Activated CD4-positive, alpha-beta T cell treated with anti-CD3 and anti-CD28 coated beads, Interleukin-2, amount 10 ng/mL, durations not matched to agents 24 days and 14 days (primary cell): Measurements from ENCODE around the gene ETS1. TPM values are rescaled to one million over a fixed set of nuclear protein-coding genes. Genes with fewer than 3 reads are reported as not detected.
A peak's percentile ranks its signal among the peaks of the same experiment; 100 is the strongest.

Experiments
- DNase-seq: peaks from one replicate; pipeline ENCODE4 v3.0.0; 2022
- H3K27ac Mint-ChIP-seq: one replicate; pipeline ENCODE4 v1.8.0; 2022; ENCODE audit warnings: mild to moderate bottlenecking, mixed read lengths
- H3K27me3 Mint-ChIP-seq: one replicate; pipeline ENCODE4 v1.8.0; 2022; ENCODE audit warnings: mixed read lengths
- H3K36me3 Mint-ChIP-seq: one replicate; pipeline ENCODE4 v1.8.0; 2022; ENCODE audit warnings: low read depth, mild to moderate bottlenecking, mixed read lengths
- H3K4me1 Mint-ChIP-seq: one replicate; pipeline ENCODE4 v1.8.0; 2021; ENCODE audit warnings: mixed read lengths
- H3K4me3 Mint-ChIP-seq: one replicate; pipeline ENCODE4 v1.8.0; 2022; ENCODE audit warnings: mild to moderate bottlenecking, moderate library complexity, mixed read lengths
- H3K9me3 Mint-ChIP-seq: one replicate; pipeline ENCODE4 v1.8.0; 2021; ENCODE audit warnings: mixed read lengths
- intact Hi-C: fragments of 100-400 bp; cut with micrococcal nuclease; formaldehyde crosslinking; loops from one replicate; pipeline ENCODE4 v1.15.1; 2023
- total RNA-seq: library from RNA; stranded (reverse); gene quantifications from 2 replicates; pipeline ENCODE4 v1.2.3, GENCODE V29; 2022

Gene ETS1
- total RNA-seq, 1 donor from 2014 or later, result 454 TPM

DNA sequence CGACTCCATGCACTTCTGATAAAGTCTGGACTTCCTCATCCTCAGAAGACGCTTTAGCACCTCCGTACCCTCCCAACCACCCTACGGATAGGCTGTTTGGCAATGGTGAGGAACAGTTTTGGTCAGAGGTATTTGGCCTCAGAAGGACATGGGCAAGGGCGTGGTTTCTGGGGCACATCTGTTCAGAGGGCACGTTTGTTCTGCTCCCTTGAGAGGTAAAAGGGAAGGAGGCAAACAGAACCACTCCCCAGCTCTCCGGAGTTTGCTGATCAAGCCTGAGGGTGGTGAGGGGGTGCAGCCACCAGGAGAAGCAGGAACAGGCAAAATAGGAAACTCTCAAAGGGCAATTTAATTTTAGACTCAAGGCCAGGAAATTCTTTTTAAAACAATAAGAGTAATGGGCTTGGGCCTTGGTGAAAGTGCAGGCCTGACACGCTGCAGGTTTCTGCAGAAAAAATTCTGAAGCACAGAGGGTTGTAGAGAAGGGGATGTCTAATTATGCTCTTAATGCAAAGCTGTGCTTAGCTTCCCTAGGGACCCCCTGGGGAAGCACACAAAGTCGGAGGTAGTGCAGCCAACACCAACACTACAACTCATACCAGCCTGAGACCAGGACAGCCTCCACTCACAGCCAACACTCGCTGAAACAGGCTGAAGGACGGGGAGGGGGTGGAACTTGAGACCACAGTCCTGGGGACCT is 23.3 kb downstream of the ETS1 start:
- no peaks in the 10 kb centered on the region for H3K27me3 Mint-ChIP-seq
- DNase-seq, result no peak
- no peak overlapping the region for H3K27ac Mint-ChIP-seq
- H3K36me3 Mint-ChIP-seq, result no peaks in the 10 kb centered on the region
- H3K9me3 Mint-ChIP-seq, result peaks cover 4% of the 10 kb centered on the region
- H3K4me3 Mint-ChIP-seq, result no peak overlapping the region
- intact Hi-C loops, result no loop called here
- H3K4me1 Mint-ChIP-seq, result peaks cover 17% of the 10 kb centered on the region

DNA sequence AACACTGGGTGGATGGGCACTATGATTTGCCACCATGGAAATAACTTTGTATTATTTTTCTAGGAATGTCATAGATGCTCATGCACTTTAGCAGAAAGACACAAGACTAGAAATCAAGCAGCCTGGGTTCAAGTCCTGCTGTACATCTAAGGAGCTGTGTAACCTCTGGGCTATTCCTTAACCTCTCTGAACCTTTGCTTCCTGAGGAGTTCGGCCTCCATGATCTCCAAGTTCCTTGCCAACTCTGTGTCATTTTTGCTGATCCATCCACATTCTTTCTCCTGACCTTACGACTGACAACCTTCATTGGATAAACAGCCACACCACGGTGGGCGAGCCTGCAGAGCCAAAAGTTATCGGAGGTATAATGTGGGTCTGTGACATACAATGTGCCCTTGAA is 24.1 kb downstream of the ETS1 start:
- no peak overlapping the region for H3K4me3 Mint-ChIP-seq
- H3K27ac Mint-ChIP-seq, result no peak overlapping the region
- DNase-seq, result no peak
- H3K27me3 Mint-ChIP-seq, result no peaks in the 10 kb centered on the region
- intact Hi-C loops, result no loop called here
- peaks cover 11% of the 10 kb centered on the region for H3K4me1 Mint-ChIP-seq
- H3K9me3 Mint-ChIP-seq, result peaks cover 4% of the 10 kb centered on the region
- H3K36me3 Mint-ChIP-seq, result no peaks in the 10 kb centered on the region

DNA sequence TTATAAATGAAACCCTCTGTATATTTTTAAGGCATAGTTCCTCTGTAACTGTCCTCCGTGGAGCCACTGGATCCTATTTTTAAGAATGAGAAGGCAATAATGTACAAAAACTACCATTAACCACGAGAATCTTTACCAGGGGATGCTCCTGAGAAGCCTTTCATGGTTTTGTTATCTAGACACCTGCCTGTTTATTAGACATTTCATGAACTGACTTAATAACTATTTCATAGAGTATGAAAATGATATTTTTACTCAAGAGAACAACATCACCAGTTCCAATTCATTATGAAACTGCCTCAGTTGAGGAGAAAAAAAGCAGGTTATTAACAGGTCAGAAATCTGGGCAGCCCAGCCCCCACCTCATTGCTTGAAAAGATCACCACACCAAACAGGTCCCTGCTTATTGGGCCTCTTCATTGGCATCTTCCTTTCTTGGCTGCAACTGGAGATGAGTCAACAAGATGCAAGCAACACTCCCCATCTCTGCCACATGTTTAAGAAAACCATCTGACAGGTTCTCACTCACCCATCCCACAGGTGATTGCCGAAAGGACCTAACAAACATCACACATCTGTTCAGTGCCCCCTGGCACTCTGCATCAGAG is 27.8 kb downstream of the ETS1 start:
- no peak overlapping the region for H3K27ac Mint-ChIP-seq
- no peak for DNase-seq
- H3K27me3 Mint-ChIP-seq, result no peaks in the 10 kb centered on the region
- H3K4me3 Mint-ChIP-seq, result no peak overlapping the region
- no peaks in the 10 kb centered on the region for H3K36me3 Mint-ChIP-seq
- intact Hi-C loops, result no loop called here
- H3K4me1 Mint-ChIP-seq, result peaks cover 7% of the 10 kb centered on the region
- H3K9me3 Mint-ChIP-seq, result peaks cover 4% of the 10 kb centered on the region

DNA sequence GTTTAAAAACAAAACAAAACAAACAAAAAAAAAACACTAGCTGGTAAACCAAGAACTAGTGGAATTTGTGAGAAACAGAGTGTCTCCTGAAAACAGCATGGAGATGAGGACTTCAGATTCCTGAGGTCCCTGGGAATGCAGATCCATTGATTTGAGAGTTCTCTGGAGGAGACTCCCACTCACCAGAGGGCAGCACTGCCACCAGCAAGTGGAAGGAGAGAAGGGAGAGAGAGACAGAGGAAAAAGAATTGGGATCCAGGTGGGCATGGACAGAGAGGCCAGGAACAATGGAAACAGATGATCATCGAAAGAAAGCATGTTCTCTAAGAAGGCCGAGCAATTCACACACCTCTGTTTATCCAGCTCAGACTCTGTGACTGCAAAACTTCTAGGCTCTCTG is 31.8 kb downstream of the ETS1 start:
- Mint-ChIP-seq H3K4me1 (peaks cover 34% of the 10 kb centered on the region), H3K27me3 (no peaks in the 10 kb centered on the region), H3K36me3 (no peaks in the 10 kb centered on the region), H3K4me3 (no peak overlapping the region), H3K27ac (no peak overlapping the region), H3K9me3 (no peaks in the 10 kb centered on the region)
- DNase-seq, result peak; percentile 48
- intact Hi-C loops, result no loop called here

DNA sequence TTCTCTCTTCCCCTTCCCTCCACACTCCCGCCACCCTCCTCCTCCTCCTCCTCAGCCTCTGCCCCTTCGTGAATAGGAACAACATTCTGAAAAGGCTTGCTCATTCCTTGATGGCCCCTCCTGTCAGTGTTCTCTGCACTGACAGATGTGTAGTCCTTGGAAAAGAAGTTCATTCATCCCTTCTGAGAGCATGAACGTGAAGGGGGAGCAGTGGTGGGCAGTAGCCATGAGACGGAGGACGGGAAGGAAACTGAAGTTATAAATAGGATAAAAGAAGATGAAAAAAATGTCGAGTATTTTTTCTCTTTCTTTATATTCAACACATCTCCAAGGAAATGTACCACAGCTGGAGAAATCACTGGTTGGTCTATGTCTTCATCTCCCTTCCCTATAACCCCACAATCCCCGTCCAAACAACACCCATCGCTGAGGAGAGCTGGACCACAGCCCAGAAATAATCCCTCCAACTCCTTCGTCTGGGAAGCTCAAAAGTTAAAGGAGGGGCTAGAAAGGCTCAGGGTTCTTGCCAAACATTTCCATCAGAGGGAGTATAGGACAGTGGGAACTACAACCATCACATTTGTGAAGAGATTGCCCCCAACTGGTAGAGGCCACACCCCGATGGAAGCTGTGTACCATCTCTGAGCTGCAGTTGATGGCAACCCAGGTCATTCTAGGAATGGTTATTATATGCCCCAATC is 33.5 kb downstream of the ETS1 start:
- H3K27ac Mint-ChIP-seq, result no peak overlapping the region
- H3K27me3 Mint-ChIP-seq, result no peaks in the 10 kb centered on the region
- no peaks in the 10 kb centered on the region for H3K9me3 Mint-ChIP-seq
- H3K4me1 Mint-ChIP-seq, result peaks cover 44% of the 10 kb centered on the region
- H3K36me3 Mint-ChIP-seq, result no peaks in the 10 kb centered on the region
- no peak overlapping the region for H3K4me3 Mint-ChIP-seq
- no peak for DNase-seq
- intact Hi-C loops, result no loop called here

DNA sequence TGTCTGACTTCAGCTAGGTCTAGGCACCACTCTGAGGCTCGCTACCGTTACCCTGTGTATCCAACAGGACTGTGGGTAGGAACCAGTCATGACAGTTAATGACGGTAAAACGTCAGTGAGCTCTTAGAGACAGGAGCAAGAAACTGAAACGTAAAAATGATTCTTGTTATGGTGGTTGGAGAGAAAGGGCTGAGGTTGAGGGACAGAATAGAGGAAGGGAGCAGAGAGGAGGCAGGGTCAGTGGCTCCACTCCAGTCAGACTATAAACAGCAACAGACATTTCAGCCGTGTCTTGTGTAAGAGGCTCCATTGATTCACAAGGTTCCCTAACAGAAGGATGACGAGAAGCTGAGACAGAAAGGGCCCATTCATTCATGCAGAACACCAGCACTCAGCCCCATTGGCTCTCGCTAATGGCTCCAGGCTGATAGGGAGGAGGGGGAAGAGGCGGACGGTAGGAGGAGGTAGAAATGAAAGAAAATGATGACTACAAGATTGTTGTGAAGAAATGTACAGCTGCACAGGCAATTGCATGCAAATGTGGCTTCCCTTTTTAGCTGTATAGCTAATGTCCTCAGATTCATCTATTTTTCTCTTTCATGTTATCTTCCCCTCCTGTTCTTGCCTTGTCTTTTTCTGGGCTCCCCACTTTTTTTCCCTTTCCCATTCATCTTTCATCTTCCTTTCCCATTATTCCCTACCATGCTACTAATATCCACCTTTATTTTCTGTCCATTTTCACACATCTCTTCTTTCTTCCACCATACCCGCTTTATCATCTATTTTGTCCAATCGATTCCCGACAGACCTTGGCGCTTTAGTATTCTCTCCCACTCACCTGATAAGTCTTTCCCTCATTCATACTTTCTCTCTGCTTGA is 34.3 kb downstream of the ETS1 start:
- Mint-ChIP-seq H3K4me3 (no peak overlapping the region), H3K27me3 (no peaks in the 10 kb centered on the region), H3K27ac (peak overlapping the region; percentile 21), H3K4me1 (peaks cover 51% of the 10 kb centered on the region), H3K36me3 (no peaks in the 10 kb centered on the region), H3K9me3 (no peaks in the 10 kb centered on the region)
- DNase-seq, result no peak
- intact Hi-C loops, result no loop called here

DNA sequence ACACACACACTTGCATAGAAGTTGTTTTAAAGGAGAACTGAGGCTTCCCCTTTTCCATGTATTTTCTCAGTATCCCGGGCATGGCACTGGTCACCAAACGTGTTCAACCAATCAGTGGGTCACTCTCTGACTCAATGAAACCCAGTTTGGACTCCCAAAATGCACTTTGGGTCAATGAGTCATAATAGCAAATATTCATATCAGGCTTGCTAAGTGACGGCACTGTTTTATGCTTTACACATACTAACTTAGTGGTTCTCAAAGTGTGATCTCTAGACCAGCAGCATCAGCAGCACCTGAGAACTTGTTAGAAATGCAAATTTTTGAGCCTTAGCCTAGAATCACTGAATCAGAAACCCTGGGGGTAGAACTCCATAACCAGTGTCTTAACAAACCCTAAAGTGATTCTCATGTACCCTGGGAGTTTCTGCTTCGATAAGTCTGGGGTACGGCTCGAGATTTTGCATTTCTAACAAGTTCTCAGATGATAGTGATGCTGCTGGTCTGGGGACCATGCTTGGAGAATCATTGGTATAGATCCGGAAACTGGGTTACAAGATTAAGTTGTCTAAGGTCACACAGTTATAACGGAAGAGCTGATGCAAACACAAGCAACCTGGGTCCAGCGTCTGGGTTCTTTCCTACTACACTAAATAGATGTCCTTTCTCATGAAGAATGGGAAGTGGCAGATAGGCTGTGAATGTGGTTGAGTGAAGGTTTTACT is 35.6 kb downstream of the ETS1 start:
- peak overlapping the region; percentile 79 for H3K27ac Mint-ChIP-seq
- no peaks in the 10 kb centered on the region for H3K36me3 Mint-ChIP-seq
- peaks cover 57% of the 10 kb centered on the region for H3K4me1 Mint-ChIP-seq
- no peaks in the 10 kb centered on the region for H3K27me3 Mint-ChIP-seq
- DNase-seq, result peak; percentile 72
- no peaks in the 10 kb centered on the region for H3K9me3 Mint-ChIP-seq
- peak overlapping the region; percentile 24 for H3K4me3 Mint-ChIP-seq
- intact Hi-C loops, result loop anchor here (1.0 to 2.0 kb wide), 4 partner anchors 26 to 79 kb away; no protein-coding TSS in a partner anchor

DNA sequence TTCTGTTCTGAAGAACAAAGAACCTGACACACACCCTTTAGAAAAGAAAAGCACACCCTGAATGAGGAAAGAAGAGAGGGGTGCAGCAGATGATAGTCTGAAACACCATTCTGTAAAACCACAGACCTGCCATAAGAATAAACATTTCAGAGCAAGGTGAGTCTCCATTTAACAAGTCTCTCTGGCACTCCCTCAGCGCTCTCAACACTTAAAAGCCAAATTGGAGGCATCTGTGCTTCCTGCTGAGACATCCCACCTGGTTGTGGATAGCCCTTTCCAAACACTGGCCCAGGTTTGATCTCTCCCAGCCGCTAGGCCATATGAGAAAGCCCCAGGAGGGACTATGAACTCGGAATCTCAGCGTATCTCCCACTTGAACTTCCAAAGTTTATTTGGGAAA is 36.3 kb downstream of the ETS1 start:
- no peaks in the 10 kb centered on the region for H3K27me3 Mint-ChIP-seq
- H3K4me3 Mint-ChIP-seq, result peak overlapping the region; percentile 8
- H3K27ac Mint-ChIP-seq, result peak overlapping the region; percentile 79
- H3K9me3 Mint-ChIP-seq, result no peaks in the 10 kb centered on the region
- H3K36me3 Mint-ChIP-seq, result no peaks in the 10 kb centered on the region
- intact Hi-C loops, result loop anchor here (1.0 to 2.0 kb wide), 4 partner anchors 26 to 78 kb away; no protein-coding TSS in a partner anchor
- peaks cover 57% of the 10 kb centered on the region for H3K4me1 Mint-ChIP-seq
- no peak for DNase-seq

DNA sequence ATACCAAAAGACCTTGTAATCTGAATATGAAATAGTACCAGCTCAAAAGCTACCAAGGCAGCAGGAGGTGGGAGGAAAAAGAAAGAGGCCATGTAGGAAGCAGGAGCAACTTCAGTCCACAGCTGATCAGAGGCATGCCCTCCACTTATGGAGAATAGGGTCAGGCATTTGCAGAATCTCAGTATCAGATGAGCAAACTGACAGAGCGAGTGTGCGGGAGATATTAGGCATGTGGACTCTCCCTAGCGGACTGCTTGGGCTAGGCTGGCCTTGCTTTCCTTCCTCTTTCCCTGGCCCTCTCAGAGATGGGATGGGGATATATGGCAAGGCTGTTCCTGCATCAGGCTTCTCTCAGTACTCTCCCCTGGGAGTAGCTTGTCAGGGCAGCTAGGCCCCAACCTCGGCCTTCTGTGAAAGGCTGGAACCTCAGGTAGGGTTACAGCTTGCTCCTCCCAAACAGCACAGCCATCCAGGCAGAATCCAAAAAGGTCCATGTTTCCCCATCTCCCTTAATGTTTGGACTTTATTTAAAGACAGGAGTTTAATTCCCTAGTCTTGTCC is 37.0 kb downstream of the ETS1 start:
- intact Hi-C loops, result loop anchor here (2.0 kb wide), 2 partner anchors 78 kb away; no protein-coding TSS in a partner anchor
- H3K4me3 Mint-ChIP-seq, result peak overlapping the region; percentile 83

DNA sequence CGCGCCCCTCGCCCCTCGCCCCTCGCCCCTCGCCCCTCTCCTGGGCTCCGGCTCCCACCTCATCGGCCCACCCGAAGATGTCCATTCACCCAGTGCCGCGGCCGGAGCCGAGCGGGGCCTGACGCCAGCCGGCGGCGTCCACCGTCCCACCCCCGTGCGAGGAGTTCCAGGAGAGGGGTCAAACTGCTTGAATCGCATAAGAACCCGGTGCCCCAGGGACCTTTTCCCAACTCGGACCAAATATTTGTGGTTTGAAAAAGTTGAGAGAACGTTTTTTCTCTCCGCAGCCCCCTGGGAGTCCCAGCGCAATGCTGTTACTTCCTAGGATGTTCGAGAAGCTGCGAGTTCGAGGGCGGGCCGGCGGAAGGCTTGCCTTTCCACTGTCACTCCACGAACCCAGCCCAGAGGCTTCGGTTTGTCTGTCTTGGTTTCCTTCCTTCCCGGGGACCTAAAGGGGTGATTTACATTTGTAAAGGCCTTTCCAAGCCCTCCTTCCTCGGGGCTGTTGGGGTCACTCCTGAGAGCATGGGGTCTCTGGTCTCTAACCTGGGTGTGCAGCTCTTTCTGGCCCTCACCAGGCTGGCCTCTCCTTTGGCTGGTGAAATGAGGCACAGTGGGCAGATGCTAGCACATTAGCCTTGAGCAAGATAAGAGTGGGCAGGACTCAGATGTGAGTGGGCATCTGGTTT is 38.0 kb downstream of the ETS1 start:
- H3K36me3 Mint-ChIP-seq, result no peaks in the 10 kb centered on the region
- H3K27ac Mint-ChIP-seq, result peak overlapping the region; percentile 70
- H3K27me3 Mint-ChIP-seq, result no peaks in the 10 kb centered on the region
- H3K4me3 Mint-ChIP-seq, result peak overlapping the region; percentile 83
- DNase-seq, result no peak
- intact Hi-C loops, result no loop called here
- no peaks in the 10 kb centered on the region for H3K9me3 Mint-ChIP-seq
- peaks cover 66% of the 10 kb centered on the region for H3K4me1 Mint-ChIP-seq

More for the DNA sequence above, 37.0 kb downstream of the ETS1 start:
- peak overlapping the region; percentile 79 for H3K27ac Mint-ChIP-seq
- H3K4me1 Mint-ChIP-seq, result peaks cover 61% of the 10 kb centered on the region
- no peaks in the 10 kb centered on the region for H3K27me3 Mint-ChIP-seq
- H3K36me3 Mint-ChIP-seq, result no peaks in the 10 kb centered on the region
- DNase-seq, result no peak
- H3K9me3 Mint-ChIP-seq, result no peaks in the 10 kb centered on the region

DNA sequence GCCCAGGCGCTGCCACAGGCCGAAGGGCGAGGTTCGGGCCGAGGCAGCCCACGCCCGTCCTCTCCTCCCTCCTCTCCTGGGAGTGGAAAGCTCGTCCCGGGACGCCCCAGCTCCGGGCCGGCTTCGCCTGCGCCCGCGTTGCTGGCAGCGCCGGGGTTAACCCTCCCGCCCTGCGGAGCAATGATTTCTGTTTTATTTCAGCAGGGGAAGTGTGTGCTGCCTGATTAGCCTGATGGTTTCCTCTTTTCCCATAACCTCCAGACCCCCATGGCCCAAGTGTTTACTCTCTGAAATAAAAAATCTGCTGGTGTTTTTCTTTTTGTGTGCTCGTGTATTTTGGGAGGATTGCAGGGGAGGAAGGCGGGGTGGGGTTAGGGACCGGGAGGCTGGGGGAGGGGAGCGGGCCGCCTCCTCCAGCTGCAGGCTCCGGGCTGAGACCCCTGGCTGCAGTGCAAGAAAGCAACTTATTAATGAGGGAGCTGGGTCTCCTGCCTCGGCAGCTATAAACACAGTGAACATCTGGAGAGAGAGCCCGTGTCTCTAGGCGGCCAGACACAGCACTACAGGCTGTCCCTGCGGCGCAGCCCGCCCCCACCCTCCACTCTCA is 38.6 kb downstream of the ETS1 start:
- peak overlapping the region; percentile 83 for H3K4me3 Mint-ChIP-seq
- intact Hi-C loops, result no loop called here
- no peaks in the 10 kb centered on the region for H3K9me3 Mint-ChIP-seq
- no peaks in the 10 kb centered on the region for H3K36me3 Mint-ChIP-seq
- peaks cover 64% of the 10 kb centered on the region for H3K4me1 Mint-ChIP-seq
- DNase-seq, result peak; percentile 81
- H3K27me3 Mint-ChIP-seq, result no peaks in the 10 kb centered on the region
- peak overlapping the region; percentile 77 for H3K27ac Mint-ChIP-seq
